K562 (cell line): ENCODE results near the gene DRD2. TPM values are rescaled to one million over a fixed set of nuclear protein-coding genes. Genes with fewer than 3 reads are reported as not detected.

Experiments used
- ATAC-seq: fragments of 200-7000 bp; cut with Tn5 transposase; 3 replicates; pipeline ENCODE4 v1.9.1; 2020; ENCODE audit warnings: moderate library complexity
- BruUV-seq: library from RNA; stranded (reverse); fragments of 400-500 nt; replicated peaks from 2 replicates; lab custom pipeline; 2021; lab: Mats Ljungman, UMichigan
- CTCF ChIA-PET: fragments of 300-600 bp; formaldehyde crosslinking; extraction: SDS; loops from one replicate; lab custom pipeline; 2021; ENCODE audit warnings: low intra/inter-chr PET ratio; lab: Yijun Ruan, JAX
- POLR2A ChIA-PET: fragments of 300-600, 350-650 bp; sonication (Branson Sonifier 250); formaldehyde crosslinking; extraction: SDS; loops from one replicate; lab custom pipeline; 2021; ENCODE audit warnings: antibody characterized with exemption, inconsistent platforms; lab: Yijun Ruan, JAX
- DNase-seq, 4 experiments: peaks; one replicate each; pipeline versions ENCODE4 v3.0.0 to v3.0.0-alpha.2; 2011 to 2018; ENCODE audit warnings: low spot score in 3 of 4, mixed read lengths in 3 of 4; ENCODE audit errors: extremely low read depth in 1 of 4
- FAIRE-seq: peaks from 2 replicates; lab custom pipeline; 2011; peaks lifted over from hg19 to GRCh38; lab: Jason Lieb, UNC
- H2AFZ ChIP-seq: 2 replicates; pipeline ENCODE4 v1.6.0; 2011; ENCODE audit warnings: low read depth, low read length, control low read depth, inconsistent platforms
- H3K27ac ChIP-seq: fragments of 200-600 bp; 3 replicates; pipeline ENCODE4 v1.8.0; 2011; ENCODE audit warnings: low read depth, mild to moderate bottlenecking, control low read depth, inconsistent platforms, low read length, moderate library complexity, mixed read lengths; ENCODE audit errors: extremely low read depth
- H3K27me3 ChIP-seq, 2 experiments: fragments of 300-600 bp in 1 of 2; 2 replicates in 1 of 2; 3 replicates in 1 of 2; pipeline versions ENCODE4 v1.6.0 to v1.8.0; 2011; ENCODE audit warnings: inconsistent platforms in 2 of 2, low read length in 2 of 2, mild to moderate bottlenecking in 1 of 2, mixed read lengths in 1 of 2, moderate library complexity in 1 of 2; ENCODE audit not compliant: control insufficient read depth in 2 of 2, insufficient read depth in 2 of 2
- H3K36me3 ChIP-seq: fragments of 300-600 bp; 3 replicates; pipeline ENCODE4 v1.8.0; 2011; ENCODE audit warnings: mild to moderate bottlenecking, low read length, inconsistent platforms; ENCODE audit not compliant: control insufficient read depth, insufficient read depth
- H3K4me1 ChIP-seq, 2 experiments: fragments of 200-600 bp in 1 of 2; replicated peaks in 1 of 2; 2 replicates in 1 of 2; 3 replicates in 1 of 2; pipeline versions ENCODE4 v1.5.1 to v1.8.0; 2011; ENCODE audit warnings: inconsistent platforms in 2 of 2, low read length in 2 of 2, mild to moderate bottlenecking in 1 of 2, mixed read lengths in 1 of 2, moderate library complexity in 1 of 2; ENCODE audit not compliant: control insufficient read depth in 2 of 2, insufficient read depth in 2 of 2
- H3K4me2 ChIP-seq: 2 replicates; pipeline ENCODE4 v1.6.1; 2011; ENCODE audit warnings: low read length, control low read depth, inconsistent platforms, mixed read lengths; ENCODE audit not compliant: insufficient read depth
- H3K4me3 ChIP-seq: fragments of 200-600 bp; sonication (generic), shearing (Covaris generic); 2 replicates; pipeline ENCODE4 v1.5.1; 2016; ENCODE audit warnings: control low read depth, inconsistent platforms
- H3K79me2 ChIP-seq: fragments of 200-600 bp; 3 replicates; pipeline ENCODE4 v1.8.0; 2011; ENCODE audit warnings: low read length, inconsistent platforms; ENCODE audit not compliant: control insufficient read depth, insufficient read depth
- H3K9ac ChIP-seq, 2 experiments: 2 replicates each; pipeline versions ENCODE4 v1.6.0 to v1.6.1; 2011; ENCODE audit warnings: low read depth in 2 of 2, low read length in 2 of 2, control low read depth in 1 of 2, inconsistent platforms in 1 of 2, mild to moderate bottlenecking in 1 of 2, mixed read lengths in 1 of 2; ENCODE audit not compliant: insufficient read depth in 1 of 2
- H3K9me1 ChIP-seq: one replicate; pipeline ENCODE4 v1.6.0; 2011; ENCODE audit warnings: inconsistent platforms, mild to moderate bottlenecking, low read length, moderate library complexity; ENCODE audit not compliant: control insufficient read depth, insufficient read depth
- H3K9me3 ChIP-seq: replicated peaks from 2 replicates; pipeline ENCODE4 v1.5.1; 2011; ENCODE audit warnings: low read depth, low read length, inconsistent platforms; ENCODE audit not compliant: control insufficient read depth, insufficient read depth
- H4K20me1 ChIP-seq: replicated peaks from 2 replicates; pipeline ENCODE4 v1.6.1; 2011; ENCODE audit warnings: low read length, inconsistent platforms, mixed read lengths; ENCODE audit not compliant: control insufficient read depth, insufficient read depth
- CEBPB ChIP-seq: fragments of 450-650 bp; IDR thresholded peaks from 2 replicates; pipeline ENCODE4 v1.6.1; 2016; ENCODE audit warnings: missing genetic modification characterization, missing compliant biosample characterization
- CUX1 ChIP-seq: fragments of 200-800 bp; sonication (Bioruptor generic); IDR thresholded peaks from 2 replicates; pipeline ENCODE4 v1.6.1; 2016; ENCODE audit warnings: missing genetic modification characterization, missing compliant biosample characterization
- DPF2 ChIP-seq: fragments of 450-650 bp; IDR thresholded peaks from 2 replicates; pipeline ENCODE4 v1.6.1; 2016
- ESRRB ChIP-seq: fragments of 250-450 bp; sonication (Bioruptor Pico); IDR thresholded peaks from 2 replicates; pipeline ENCODE4 v1.5.0; 2020; ENCODE audit warnings: mild to moderate bottlenecking, moderate library complexity, borderline replicate concordance
- FOS ChIP-seq: IDR thresholded peaks from 3 replicates; pipeline ENCODE4 v1.6.1; 2011; ENCODE audit not compliant: insufficient read length; ENCODE audit errors: extremely low read depth
- HMGXB4 ChIP-seq: sonication (generic); formaldehyde crosslinking; IDR thresholded peaks from 2 replicates; pipeline ENCODE4 v1.8.1; 2023; ENCODE audit warnings: mild to moderate bottlenecking, missing genetic modification reagents
- TFE3 ChIP-seq: fragments of 450-650 bp; formaldehyde crosslinking; IDR thresholded peaks from 2 replicates; pipeline ENCODE4 v1.4.0; 2020; ENCODE audit warnings: mild to moderate bottlenecking, mixed read lengths
- TOE1 ChIP-seq, 2 experiments: fragments of 450-650 bp in 1 of 2; sonication (generic) in 1 of 2; formaldehyde crosslinking in 1 of 2; IDR thresholded peaks; 2 replicates each; pipeline versions ENCODE4 v1.7.1 to v1.8.0; 2016 to 2022; ENCODE audit warnings: borderline replicate concordance in 2 of 2, mild to moderate bottlenecking in 2 of 2, antibody characterized with exemption in 1 of 2, inconsistent platforms in 1 of 2, low read depth in 1 of 2, missing genetic modification reagents in 1 of 2, moderate library complexity in 1 of 2
- UBTF ChIP-seq, 2 experiments: IDR thresholded peaks; 2 replicates each; pipeline ENCODE4 v1.6.1; 2012; ENCODE audit warnings: improper control_type of control experiment in 2 of 2, low read depth in 2 of 2, low read length in 2 of 2, borderline replicate concordance in 1 of 2
- WGBS: fragments of 100-300 bp; shearing (Covaris generic); methylation state at CpG from one replicate; pipeline ENCODE4 v1.1.6; 2016; ENCODE audit warnings: low coverage, mixed read lengths; ENCODE audit not compliant: insufficient coverage; ENCODE audit errors: missing lambda C conversion rate; 5-methylcytosine and 5-hydroxymethylcytosine counted together
- in situ Hi-C: fragments of 300-500 bp; cut with MboI; formaldehyde crosslinking; loops from 4 replicates; pipeline ENCODE4 v1.15.0; 2018; ENCODE audit warnings: inconsistent platforms, mixed read lengths
- intact Hi-C: fragments of 100-400 bp; cut with micrococcal nuclease; formaldehyde crosslinking; loops from 2 replicates; pipeline ENCODE4 v1.14.2; 2022
- polyA plus RNA-seq, 8 experiments: library from polyadenylated mRNA; depleted of rRNA in 4 of 8; stranded (reverse) in 5 of 8; unstranded in 3 of 8; fragments of >200 nt; fragmentation: Nextera tagmentation in 2 of 8; fragmentation: Illumina TruSeq in 1 of 8; extraction: Ambion mirVana in 2 of 8; extraction: Trizol in 1 of 8; gene quantifications; 2 replicates each; pipeline versions ENCODE4 v1.2.1 to v1.2.3, GENCODE V29; 2011 to 2014; ENCODE audit warnings: inconsistent platforms in 1 of 8, missing spikeins in 1 of 8
- total RNA-seq, 7 experiments: library from RNA; depleted of rRNA in 6 of 7; stranded (reverse); fragments of >200 nt in 6 of 7; fragmentation: Illumina TruSeq in 2 of 7; extraction: Trizol in 2 of 7; gene quantifications; 2 replicates each; pipeline versions ENCODE4 v1.2.1 to v1.2.3, GENCODE V29; 2011 to 2021; ENCODE audit warnings: low replicate concordance in 1 of 7

DRD2 gene
- total and polyA plus RNA-seq, 9 of the 15 experiments (the other 6 are each of a cell fraction or from before 2014, with no cell fraction given): not detected

GRCh38 chr11:113464416-113464815 is 10.8 kb downstream of the DRD2 start (continued):
- TF ChIP-seq CUX1: no peak
- no peak for TF ChIP-seq FOS
- TF ChIP-seq DPF2: no peak

GRCh38 chr11:113462830-113463229 is 12.4 kb downstream of the DRD2 start:
- H3K27me3 ChIP-seq: peaks cover 0 to 10% of the 10 kb centered on the region in 2 experiments; a peak in 2 of 5 replicates
- 2% methylated on average over 5 of the region's 5 CpGs for WGBS
- no peaks in the 10 kb centered on the region for H3K9me3 ChIP-seq
- H3K36me3 ChIP-seq: no peaks in the 10 kb centered on the region
- intact Hi-C loops (no loop called here), in situ Hi-C loops (no loop called here)
- H3K4me3 ChIP-seq: no peak overlapping the region
- ChIA-PET CTCF (no interaction called here), POLR2A (no interaction called here)
- BruUV-seq: no TSS peak
- H3K9ac ChIP-seq: no peak overlapping the region
- no peaks in the 10 kb centered on the region for H3K79me2 ChIP-seq
- no peak for FAIRE-seq
- ATAC-seq: no peak
- H3K9me1 ChIP-seq: no peaks in the 10 kb centered on the region
- no peak overlapping the region for H3K4me2 ChIP-seq
- no peak overlapping the region for H2AFZ ChIP-seq
- DNase-seq: no peak
- H4K20me1 ChIP-seq: no peaks in the 10 kb centered on the region; the same call in 1 of the 2 replicates
- H3K27ac ChIP-seq: no peak overlapping the region
- no peaks in the 10 kb centered on the region for H3K4me1 ChIP-seq
- TF ChIP-seq CEBPB (no peak), ESRRB (CRISPR knock-in tag) (no peak), TOE1 (IDR thresholded peaks at IDR 0.05; ENCODE audit: borderline replicate concordance) (0 out of 2 replicates have a peak, but pooled peaks have one; percentile 48), TOE1 (CRISPR knock-in tag; IDR thresholded peaks at IDR 0.05; ENCODE audit: borderline replicate concordance, low read depth) (no peak), UBTF (IDR thresholded peaks at IDR 0.05; ENCODE audit: borderline replicate concordance in 1 of 2, low read depth in 2 of 2, low read length in 2 of 2) (no peak), HMGXB4 (no peak), TFE3 (peak; percentile 83)
